A673 (cell line): Measurements from ENCODE around the gene CENPF.

Experiments
- CTCF ChIP-seq: fragments of 300-800, 200-600 bp; sonication (generic); conservative IDR thresholded peaks from 2 replicates; pipeline ENCODE4 v1.5.1; 2017; ENCODE audit warnings: low read depth, mild to moderate bottlenecking, antibody characterized with exemption, low read length, moderate library complexity, mixed read lengths
- EZH2 ChIP-seq: fragments of 200-600 bp; sonication (generic); IDR thresholded peaks from 2 replicates; pipeline ENCODE4 v1.6.1; 2017; ENCODE audit warnings: borderline replicate concordance, low read depth, mild to moderate bottlenecking, mixed read lengths, antibody characterized with exemption, low read length; ENCODE audit not compliant: poor library complexity, severe bottlenecking

- TF ChIP-seq CTCF, result no peak
- no peak for TF ChIP-seq EZH2
These were observed 14.3 kb downstream of the CENPF start for GRCh38 chr1:214617246-214617645.
